GM23248 (cell line): ENCODE measurements around the gene C9orf43.

Source experiments
- EZH2 ChIP-seq: fragments of 200-600 bp; sonication (generic); IDR thresholded peaks from 2 replicates; pipeline ENCODE4 v1.6.1; 2018; ENCODE audit warnings: antibody characterized with exemption, mild to moderate bottlenecking; ENCODE audit not compliant: insufficient read depth, poor library complexity, severe bottlenecking
- EZH2phosphoT487 ChIP-seq: fragments of 200-600 bp; sonication (generic); IDR thresholded peaks from 2 replicates; pipeline ENCODE4 v1.6.1; 2018; ENCODE audit warnings: antibody characterized with exemption, moderate library complexity, mild to moderate bottlenecking, low read depth; ENCODE audit not compliant: insufficient read depth

DNA sequence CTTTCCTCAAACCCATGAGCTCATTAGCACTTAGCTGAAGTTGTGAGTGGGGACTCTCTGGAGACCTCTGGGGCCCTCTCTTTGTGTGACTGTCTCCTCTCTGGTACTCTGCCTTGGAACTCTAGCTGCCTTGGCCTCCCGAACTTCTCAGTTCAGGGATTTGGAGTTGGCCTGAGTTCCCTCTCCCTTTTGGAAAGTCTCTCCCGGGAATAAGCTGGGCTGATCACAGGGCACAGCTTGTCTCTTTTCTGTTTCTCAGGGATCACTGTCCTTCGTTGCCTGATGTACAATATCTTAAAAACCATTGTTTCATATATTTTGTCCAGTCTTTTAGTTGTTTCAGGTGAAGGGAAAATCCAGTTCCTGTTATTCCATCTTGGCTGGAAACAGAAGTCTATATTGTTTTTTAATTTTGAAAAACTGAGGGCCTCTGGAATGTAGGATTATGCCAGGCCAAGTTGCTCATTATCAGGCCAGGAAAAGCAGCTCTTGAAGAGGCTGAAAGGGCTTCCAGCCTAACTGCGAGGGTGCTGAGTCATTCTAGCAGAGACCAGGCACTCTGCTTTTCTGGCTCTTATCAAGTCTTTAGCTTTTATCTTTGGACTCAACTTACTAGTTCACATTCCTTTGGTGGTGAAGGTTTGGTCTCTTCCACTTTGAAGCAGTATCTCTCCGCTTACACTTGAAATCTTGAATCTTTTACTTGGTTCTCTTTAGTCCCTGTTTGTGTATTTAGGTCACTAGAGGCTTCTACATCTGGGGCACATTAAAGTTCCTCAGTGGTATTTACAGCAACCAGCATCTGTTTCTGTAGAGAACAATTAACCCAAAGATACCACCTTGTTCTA, 44.6 kb downstream of the C9orf43 start:
- TF ChIP-seq EZH2 = no peak
- no peak for TF ChIP-seq EZH2phosphoT487
